Naive thymus-derived CD4-positive, alpha-beta T cell (primary cell): ENCODE measurements around the gene CIAO2B. TPM values are rescaled to one million over a fixed set of nuclear protein-coding genes. Genes with fewer than 3 reads are reported as not detected.

Source experiments
- polyA plus RNA-seq, 2 donors: library from polyadenylated mRNA; unstranded; fragments of 300-500 nt; fragmentation: Illumina TruSeq; gene quantifications; one replicate each; pipeline ENCODE4 v1.2.3, GENCODE V29; 2021
- total RNA-seq, 6 experiments: library from RNA in 5 of 6; stranded (reverse) in 5 of 6; gene quantifications; 1 replicate in 5 of 6; 2 replicates in 1 of 6; pipeline ENCODE4 v1.2.3 and lab custom pipeline; 2021 to 2026

The CIAO2B gene
- total and polyA plus RNA-seq, 7 experiments from 2014 or later, result 47.0 to 116 (median 61.6) TPM

Other genes with a start within 250 kb of the CIAO2B start
- 1 to 10 TPM; 1.5 to 2.5 (median 1.8) TPM for gene CMTM4, start 237.7 kb downstream of the CIAO2B start, total RNA-seq
- gene CMTM4, start 237.7 kb downstream of the CIAO2B start, polyA plus RNA-seq, result under 1 TPM; 0.07 to 0.12 TPM
- 10 to 100 TPM; 72.3 to 85.7 (median 80.9) TPM for gene DYNC1LI2, start 182.8 kb downstream of the CIAO2B start, total RNA-seq
- 10 to 100 TPM; 23.2 to 25.5 TPM for gene DYNC1LI2, start 182.8 kb downstream of the CIAO2B start, polyA plus RNA-seq
- under 1 TPM in 4 of 5 experiments, not detected in 1; 0.16 to 0.83 (median 0.37) TPM for gene TERB1, start 132.8 kb downstream of the CIAO2B start, total RNA-seq
- gene TERB1, start 132.8 kb downstream of the CIAO2B start, polyA plus RNA-seq, result not detected
- 10 to 100 TPM; 62.3 to 96.6 (median 90.7) TPM for gene NAE1, start 103.4 kb downstream of the CIAO2B start, total RNA-seq
- 100 to 1,000 TPM; 103 TPM for gene NAE1, start 103.4 kb downstream of the CIAO2B start, polyA plus RNA-seq
- gene CA7, start 90.0 kb downstream of the CIAO2B start, total RNA-seq, result not detected
- not detected for gene CA7, start 90.0 kb downstream of the CIAO2B start, polyA plus RNA-seq
- gene PDP2, start 53.9 kb downstream of the CIAO2B start, total RNA-seq, result 10 to 100 TPM in 3 of 5 experiments, 1 to 10 TPM in 2; 4.5 to 24.0 (median 15.9) TPM
- gene PDP2, start 53.9 kb downstream of the CIAO2B start, polyA plus RNA-seq, result 1 to 10 TPM; 1.6 to 2.6 TPM
- not detected for gene CDH16, start 15.5 kb downstream of the CIAO2B start, total RNA-seq
- gene CDH16, start 15.5 kb downstream of the CIAO2B start, polyA plus RNA-seq, result not detected
- gene RRAD, start 8.9 kb downstream of the CIAO2B start, total RNA-seq, result 1 to 10 TPM in 1 of 5 experiments, under 1 TPM in 4; 0.24 to 1.6 (median 0.88) TPM
- gene RRAD, start 8.9 kb downstream of the CIAO2B start, polyA plus RNA-seq, result not detected
- gene CES2, start 1.1 kb upstream of the CIAO2B start, total RNA-seq, result 10 to 100 TPM; 40.5 to 64.7 (median 55.3) TPM
- 10 to 100 TPM; 29.2 to 43.6 TPM for gene CES2, start 1.1 kb upstream of the CIAO2B start, polyA plus RNA-seq
- gene CES3, start 26.9 kb upstream of the CIAO2B start, total RNA-seq, result 10 to 100 TPM in 1 of 5 experiments, under 1 TPM in 3, not detected in 1; 0.32 to 11.5 (median 0.77) TPM
- gene CES3, start 26.9 kb upstream of the CIAO2B start, polyA plus RNA-seq, result not detected
- gene CES4A, start 54.2 kb upstream of the CIAO2B start, total RNA-seq, result 10 to 100 TPM; 17.2 to 53.8 (median 20.8) TPM
- gene CES4A, start 54.2 kb upstream of the CIAO2B start, polyA plus RNA-seq, result 1 to 10 TPM; 5.1 to 7.6 TPM
- gene CBFB, start 94.7 kb upstream of the CIAO2B start, total RNA-seq, result 100 to 1,000 TPM in 1 of 5 experiments, 10 to 100 TPM in 4; 75.4 to 223 (median 94.4) TPM
- gene CBFB, start 94.7 kb upstream of the CIAO2B start, polyA plus RNA-seq, result 10 to 100 TPM; 53.2 to 56.3 TPM
- 10 to 100 TPM; 17.8 to 29.6 (median 21.2) TPM for gene PHAF1, start 175.5 kb upstream of the CIAO2B start, total RNA-seq
- gene PHAF1, start 175.5 kb upstream of the CIAO2B start, polyA plus RNA-seq, result 10 to 100 TPM in 1 of 2 donors, 1 to 10 TPM in 1; 8.9 to 21.4 TPM
- 10 to 100 TPM in 1 of 5 experiments, 1 to 10 TPM in 4; 1.9 to 13.2 (median 2.7) TPM for gene B3GNT9, start 216.6 kb upstream of the CIAO2B start, total RNA-seq
- gene B3GNT9, start 216.6 kb upstream of the CIAO2B start, polyA plus RNA-seq, result 1 to 10 TPM in 1 of 2 donors, under 1 TPM in 1; 0.78 to 2.4 TPM
- 10 to 100 TPM; 47.0 to 92.8 (median 52.8) TPM for gene TRADD, start 225.5 kb upstream of the CIAO2B start, total RNA-seq
- gene TRADD, start 225.5 kb upstream of the CIAO2B start, polyA plus RNA-seq, result 10 to 100 TPM; 69.8 to 71.1 TPM
- 10 to 100 TPM in 2 of 5 experiments, 1 to 10 TPM in 3; 8.7 to 84.7 (median 9.7) TPM for gene FBXL8, start 225.6 kb upstream of the CIAO2B start, total RNA-seq
- 1 to 10 TPM; 5.2 to 7.8 TPM for gene FBXL8, start 225.6 kb upstream of the CIAO2B start, polyA plus RNA-seq
- 100 to 1,000 TPM in 1 of 5 experiments, 10 to 100 TPM in 2, 1 to 10 TPM in 2; 9.9 to 150 (median 15.5) TPM for gene HSF4, start 230.3 kb upstream of the CIAO2B start, total RNA-seq
- not detected for gene HSF4, start 230.3 kb upstream of the CIAO2B start, polyA plus RNA-seq
- 10 to 100 TPM in 1 of 5 experiments, 1 to 10 TPM in 3, under 1 TPM in 1; 0.89 to 66.0 (median 1.8) TPM for gene NOL3, start 236.1 kb upstream of the CIAO2B start, total RNA-seq
- not detected for gene NOL3, start 236.1 kb upstream of the CIAO2B start, polyA plus RNA-seq
- gene MATCAP1, start 249.6 kb upstream of the CIAO2B start, total RNA-seq, result 10 to 100 TPM in 3 of 5 experiments, 1 to 10 TPM in 2; 4.3 to 88.1 (median 11.0) TPM
- gene MATCAP1, start 249.6 kb upstream of the CIAO2B start, polyA plus RNA-seq, result under 1 TPM; 0.48 to 0.78 TPM